Type B pancreatic cell (in vitro differentiated cells): Measurements from ENCODE around the gene ERICH4. TPM values are rescaled to one million over a fixed set of nuclear protein-coding genes. Genes with fewer than 3 reads are reported as not detected.
"Not testable (repeated sequence)": the region's sequence is repeated elsewhere in the genome, so short reads cannot be mapped to it uniquely, and the experiment has no call there.

ENCODE experiments used
- DNase-seq: peaks from one replicate; pipeline ENCODE4 v3.0.0; 2021; ENCODE audit warnings: mixed read lengths; ENCODE audit not compliant: unreplicated experiment; ENCODE audit errors: extremely low spot score
- H3K27ac Mint-ChIP-seq: 2 replicates; pipeline ENCODE4 v1.8.0; 2021; ENCODE audit warnings: mild to moderate bottlenecking, mixed read lengths
- H3K27me3 Mint-ChIP-seq: 2 replicates; pipeline ENCODE4 v1.8.0; 2021; ENCODE audit warnings: mixed read lengths
- H3K36me3 Mint-ChIP-seq: 2 replicates; pipeline ENCODE4 v1.8.0; 2021; ENCODE audit warnings: mixed read lengths
- H3K4me1 Mint-ChIP-seq: one replicate; pipeline ENCODE4 v1.8.0; 2021; ENCODE audit warnings: mixed read lengths; ENCODE audit not compliant: unreplicated experiment
- H3K4me3 Mint-ChIP-seq: 2 replicates; pipeline ENCODE4 v1.8.0; 2021; ENCODE audit warnings: mild to moderate bottlenecking, mixed read lengths
- H3K9me3 Mint-ChIP-seq: 2 replicates; pipeline ENCODE4 v1.8.0; 2021; ENCODE audit warnings: mixed read lengths
- CTCF ChIP-seq: fragments of 200-600 bp; sonication (generic); conservative IDR thresholded peaks from 2 replicates; pipeline ENCODE4 v1.5.0; 2021; ENCODE audit warnings: antibody characterized with exemption, mild to moderate bottlenecking
- total RNA-seq: library from RNA; stranded (reverse); gene quantifications from 2 replicates; pipeline ENCODE4 v1.2.1, GENCODE V29; 2021; ENCODE audit warnings: low replicate concordance

Gene ERICH4
- total RNA-seq, 1 donor from 2014 or later: 0.56 TPM

- no peak for DNase-seq
- H3K4me3 Mint-ChIP-seq: no peak overlapping the region
- no peaks in the 10 kb centered on the region for H3K4me1 Mint-ChIP-seq
- H3K27me3 Mint-ChIP-seq: peaks cover 3% of the 10 kb centered on the region
- H3K27ac Mint-ChIP-seq: no peak overlapping the region
- TF ChIP-seq CTCF: no peak
- H3K36me3 Mint-ChIP-seq: no peaks in the 10 kb centered on the region
- H3K9me3 Mint-ChIP-seq: no peaks in the 10 kb centered on the region
These were observed 36.2 kb downstream of the ERICH4 start for GRCh38 chr19:41478875-41479756.

GRCh38 chr19:41479757-41480191 is 36.8 kb downstream of the ERICH4 start:
- Mint-ChIP-seq H3K4me1 (no peaks in the 10 kb centered on the region), H3K4me3 (no peak overlapping the region), H3K27ac (no peak overlapping the region), H3K27me3 (peaks cover 3% of the 10 kb centered on the region), H3K9me3 (no peaks in the 10 kb centered on the region), H3K36me3 (no peaks in the 10 kb centered on the region)
- no peak for TF ChIP-seq CTCF
- DNase-seq: no peak

- no peaks in the 10 kb centered on the region for H3K4me1 Mint-ChIP-seq
- H3K36me3 Mint-ChIP-seq: no peaks in the 10 kb centered on the region
- H3K4me3 Mint-ChIP-seq: no peak overlapping the region
- peaks cover 3% of the 10 kb centered on the region for H3K27me3 Mint-ChIP-seq
- H3K9me3 Mint-ChIP-seq: no peaks in the 10 kb centered on the region
- TF ChIP-seq CTCF: no peak
- H3K27ac Mint-ChIP-seq: no peak overlapping the region
- DNase-seq: no peak
These were observed 37.4 kb downstream of the ERICH4 start for GRCh38 chr19:41480336-41480735.

- no peaks in the 10 kb centered on the region for H3K9me3 Mint-ChIP-seq
- no peak for TF ChIP-seq CTCF
- no peak for DNase-seq
- H3K4me1 Mint-ChIP-seq: no peaks in the 10 kb centered on the region
- H3K4me3 Mint-ChIP-seq: no peak overlapping the region
- H3K36me3 Mint-ChIP-seq: no peaks in the 10 kb centered on the region
- no peaks in the 10 kb centered on the region for H3K27me3 Mint-ChIP-seq
- no peak overlapping the region for H3K27ac Mint-ChIP-seq
These were observed 41.9 kb downstream of the ERICH4 start for GRCh38 chr19:41484822-41485221.

GRCh38 chr19:41486953-41487352 is 44.0 kb downstream of the ERICH4 start:
- H3K36me3 Mint-ChIP-seq, H3K9me3 Mint-ChIP-seq, DNase-seq, H3K4me1 Mint-ChIP-seq, H3K27ac Mint-ChIP-seq, H3K4me3 Mint-ChIP-seq, H3K27me3 Mint-ChIP-seq: not testable (repeated sequence)

GRCh38 chr19:41492843-41493242 is 49.9 kb downstream of the ERICH4 start:
- Mint-ChIP-seq H3K4me3 (no peak overlapping the region), H3K27me3 (no peaks in the 10 kb centered on the region), H3K36me3 (no peaks in the 10 kb centered on the region), H3K9me3 (no peaks in the 10 kb centered on the region), H3K4me1 (no peaks in the 10 kb centered on the region), H3K27ac (no peak overlapping the region)
- DNase-seq: no peak
- no peak for TF ChIP-seq CTCF
